GM04503 (cell line): ENCODE measurements around the gene ABCF1.
"Not testable (repeated sequence)": the region's sequence is repeated elsewhere in the genome, so short reads cannot be mapped to it uniquely, and the experiment has no call there.

Experiments
- DNase-seq: peaks from one replicate; pipeline ENCODE4 v3.0.0-alpha.2; 2012; ENCODE audit warnings: low read depth

ABCF1 gene

DNA sequence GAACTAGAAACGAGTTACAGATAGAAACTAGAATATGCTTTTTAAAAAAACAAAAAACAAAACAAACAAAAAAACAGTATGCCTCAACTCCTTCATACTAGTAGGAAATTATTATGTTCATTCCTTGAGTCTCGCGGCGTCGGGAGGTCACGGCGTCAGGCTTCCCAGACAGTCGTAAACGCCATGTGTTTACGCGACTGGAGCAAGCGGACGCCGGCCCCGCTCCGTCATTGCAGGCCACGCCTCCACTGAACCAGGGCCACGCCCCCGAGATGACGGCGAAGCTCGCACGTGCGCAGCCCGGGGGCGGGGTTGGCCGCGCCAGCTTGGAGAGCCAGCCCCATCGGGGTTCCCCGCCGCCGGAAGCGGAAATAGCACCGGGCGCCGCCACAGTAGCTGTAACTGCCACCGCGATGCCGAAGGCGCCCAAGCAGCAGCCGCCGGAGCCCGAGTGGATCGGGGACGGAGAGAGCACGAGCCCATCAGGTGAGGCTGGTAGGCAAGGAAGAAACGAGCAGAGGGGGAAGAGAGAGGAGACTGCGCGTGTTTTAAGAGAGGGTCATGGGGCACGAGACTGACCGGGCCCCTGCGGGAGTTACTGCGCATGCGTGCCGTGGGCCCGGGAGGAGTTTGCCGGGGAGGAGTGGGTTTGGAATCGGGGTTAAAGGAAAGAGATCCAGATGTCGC lies at the start of gene ABCF1:
Gene ABCF1, plus strand, starts transcription at position 368 of the 687 bp plus-strand sequence. Its CDS starts 46 bp downstream, at position 414.
- peak; percentile 76 for DNase-seq

DNA sequence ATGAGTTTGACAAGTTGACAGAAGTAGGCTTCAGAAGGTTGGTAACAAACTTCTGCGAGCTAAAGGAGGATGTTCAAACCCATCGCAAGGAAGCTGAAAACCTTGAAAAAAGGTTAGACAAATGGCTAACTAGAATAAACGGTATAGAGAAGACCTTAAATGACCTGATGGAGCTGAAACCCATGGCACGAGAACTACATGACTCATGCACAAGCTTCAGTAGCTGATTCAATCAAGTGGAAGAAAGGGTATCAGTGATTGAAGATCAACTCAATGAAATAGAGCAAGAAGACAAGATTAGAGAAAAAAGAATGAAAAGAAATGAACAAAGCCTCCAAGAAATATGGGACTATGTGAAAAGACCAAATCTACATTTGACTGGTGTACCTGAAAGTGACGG lies 49.3 kb upstream of the ABCF1 start:
- DNase-seq: not testable (repeated sequence)

- not testable (repeated sequence) for DNase-seq
These were observed 44.8 kb upstream of the ABCF1 start for GRCh38 chr6:30526444-30526843.

DNA sequence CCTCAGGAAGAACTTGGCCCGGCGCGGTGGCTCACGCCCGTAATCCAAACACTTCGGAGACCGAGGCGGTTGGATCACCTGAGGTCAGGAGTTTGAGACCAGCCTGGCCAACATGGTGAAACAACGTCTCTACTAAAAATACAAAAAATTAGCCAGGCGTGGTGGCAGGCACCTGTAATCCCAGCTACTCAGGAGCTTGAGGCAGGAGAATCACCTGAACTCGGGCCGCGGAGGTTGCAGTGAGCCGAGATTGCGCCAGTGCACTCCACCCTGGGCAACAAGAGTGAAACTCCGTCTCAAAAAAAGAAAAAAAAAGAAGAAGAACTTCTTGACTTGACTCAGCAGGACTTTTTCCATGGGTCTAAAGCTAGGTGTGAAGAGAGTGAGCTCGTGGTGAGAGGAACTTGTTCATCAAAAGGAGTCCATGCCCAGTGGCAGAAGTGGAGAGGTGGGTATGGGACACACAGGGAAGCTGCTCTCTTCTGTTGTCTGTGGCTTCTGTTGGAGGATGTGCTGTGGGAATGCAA lies 41.8 kb upstream of the ABCF1 start:
- not testable (repeated sequence) for DNase-seq

DNA sequence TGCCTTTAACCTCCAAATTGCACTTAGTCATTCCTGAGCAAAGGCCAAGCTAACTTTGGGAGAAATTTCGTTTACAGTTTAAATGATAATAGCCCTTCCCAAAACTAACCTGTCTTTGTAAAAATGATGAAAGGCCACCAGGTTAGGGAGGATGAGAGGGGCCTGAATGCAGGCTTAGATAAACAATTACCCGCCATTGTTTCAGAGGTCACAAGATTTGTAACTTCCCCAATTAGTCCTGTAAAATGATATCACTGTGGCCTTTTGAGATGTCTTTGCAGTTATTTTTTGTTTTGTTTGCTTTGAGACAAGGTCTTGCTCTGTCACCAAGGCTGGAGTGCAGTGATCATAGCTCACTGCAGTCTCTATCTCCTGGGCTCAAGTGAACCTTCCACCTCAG lies 41.2 kb upstream of the ABCF1 start:
- no peak for DNase-seq

DNA sequence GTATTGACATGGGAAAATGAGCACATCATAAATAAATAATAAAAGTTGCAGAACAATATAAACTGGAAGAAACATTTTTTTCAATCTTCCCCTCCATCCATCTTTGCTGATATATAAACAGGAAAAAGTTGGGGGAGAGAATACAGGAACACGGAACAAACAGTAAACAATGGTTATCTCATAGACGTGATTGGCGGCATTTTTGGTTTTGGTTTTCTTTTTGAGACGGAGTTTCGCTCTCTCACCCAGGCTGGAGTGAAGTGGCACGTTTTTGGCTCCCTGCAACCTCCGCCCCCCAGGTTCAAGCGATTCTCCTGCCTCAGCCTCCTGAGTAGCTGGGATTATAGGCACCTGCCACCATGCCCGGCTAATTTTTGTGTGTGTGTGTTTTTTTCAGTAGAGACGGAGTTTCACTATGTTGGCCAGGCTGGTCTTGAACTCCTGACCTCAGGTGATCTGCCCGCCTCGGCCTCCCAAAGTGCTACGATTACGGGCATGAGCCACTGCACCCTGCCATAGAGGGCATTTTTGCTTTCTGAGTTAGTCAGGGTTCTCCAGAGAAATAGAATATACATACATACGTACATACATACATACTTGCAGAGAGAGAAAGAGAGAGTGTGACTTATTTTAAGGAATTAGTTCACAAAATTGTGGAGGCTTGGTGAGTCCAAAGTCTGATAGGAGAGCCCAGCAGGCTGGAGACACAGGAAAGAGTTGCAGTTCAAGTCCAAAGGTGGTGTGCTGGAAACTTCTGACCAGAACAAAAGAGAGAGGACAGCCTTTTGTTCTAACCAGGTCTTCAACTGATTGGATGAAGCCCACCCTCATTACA lies 37.6 kb upstream of the ABCF1 start:
- no peak for DNase-seq

DNA sequence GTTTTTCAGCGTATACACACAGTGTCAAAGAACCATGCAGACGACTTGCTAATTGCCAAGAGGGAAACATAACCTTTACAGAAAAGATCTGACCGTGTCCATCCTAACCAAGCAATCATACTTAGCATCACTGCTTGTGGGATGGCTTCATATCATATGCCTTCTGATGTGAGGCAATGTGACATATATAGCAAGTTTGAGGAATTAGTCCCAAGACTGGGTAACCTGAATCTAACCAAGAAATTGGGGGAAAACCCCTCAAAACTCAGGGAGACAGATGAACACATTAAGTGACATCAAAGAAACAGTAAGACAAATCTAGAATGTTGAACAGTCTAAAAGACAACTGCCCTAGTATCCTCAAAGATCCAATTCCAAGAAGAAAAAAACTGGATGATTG lies 33.3 kb upstream of the ABCF1 start:
- no peak for DNase-seq

DNA sequence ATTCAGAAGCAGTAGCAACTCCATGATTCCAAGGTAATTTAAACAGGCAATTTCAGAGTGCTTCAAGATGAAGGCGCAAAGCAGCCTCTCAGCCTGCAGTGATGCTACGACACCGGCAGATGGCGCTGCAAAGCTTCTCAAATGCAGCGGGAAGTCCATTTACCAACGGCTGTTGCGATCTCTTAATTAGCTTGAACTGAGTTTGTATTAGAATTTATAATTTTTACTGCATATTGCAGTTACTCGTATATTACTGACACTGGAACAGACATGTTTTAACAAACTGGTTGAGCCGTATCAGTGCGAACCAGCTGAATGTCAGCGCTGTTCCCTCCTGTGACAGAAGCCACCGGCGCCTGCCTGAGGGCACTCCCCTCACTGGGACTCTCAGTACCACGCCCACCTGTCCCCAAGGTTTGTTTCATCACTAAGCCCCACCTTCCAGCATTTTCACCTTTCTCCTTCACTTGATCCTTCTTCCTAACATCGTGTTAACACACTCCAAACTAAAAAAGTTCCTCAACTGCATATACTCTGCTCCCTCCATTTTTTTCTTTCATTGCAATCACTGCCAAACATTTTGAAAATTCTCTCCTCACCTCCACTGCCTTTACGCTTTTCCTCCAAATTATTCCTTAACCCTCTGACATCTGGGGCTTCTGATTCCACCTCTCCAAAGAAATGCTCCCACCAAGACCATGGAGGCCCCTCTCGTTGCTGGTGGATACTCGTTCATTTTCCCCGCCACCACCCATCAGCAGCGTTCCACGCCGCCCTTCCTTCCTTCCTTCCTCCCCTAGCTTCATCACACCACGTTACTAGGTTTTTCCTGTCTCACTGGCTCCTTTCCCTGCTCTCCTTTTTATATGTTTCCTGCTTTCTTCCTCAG lies 29.5 kb upstream of the ABCF1 start:
- no peak for DNase-seq

GRCh38 chr6:30542404-30542725 lies 28.9 kb upstream of the ABCF1 start:
- DNase-seq: no peak

DNA sequence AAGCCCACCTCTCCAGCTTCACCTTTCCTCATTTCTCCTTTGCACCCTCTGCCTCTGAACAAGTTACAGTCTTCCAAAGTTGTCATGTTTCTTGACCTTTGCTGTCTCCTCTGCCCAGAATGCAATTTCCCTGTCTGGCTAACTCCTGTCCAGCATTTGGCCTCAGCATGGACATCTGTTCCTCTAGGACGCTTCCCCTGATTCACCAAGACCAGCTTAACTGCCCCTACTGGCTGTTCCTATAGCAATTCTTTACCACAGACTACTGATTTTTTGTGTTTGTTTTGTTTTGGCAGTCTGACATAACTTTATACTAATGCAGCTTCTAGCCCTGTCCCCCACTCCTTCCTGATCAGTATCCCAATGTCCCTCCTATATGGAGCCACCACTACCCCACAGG lies 28.3 kb upstream of the ABCF1 start:
- DNase-seq: no peak

GRCh38 chr6:30543821-30544220 lies 27.4 kb upstream of the ABCF1 start:
- no peak for DNase-seq

- no peak for DNase-seq
These were observed 26.5 kb upstream of the ABCF1 start for GRCh38 chr6:30544666-30545272.

GRCh38 chr6:30547454-30547853 lies 23.8 kb upstream of the ABCF1 start:
- DNase-seq: no peak

GRCh38 chr6:30548375-30548774 lies 22.9 kb upstream of the ABCF1 start:
- no peak for DNase-seq

DNA sequence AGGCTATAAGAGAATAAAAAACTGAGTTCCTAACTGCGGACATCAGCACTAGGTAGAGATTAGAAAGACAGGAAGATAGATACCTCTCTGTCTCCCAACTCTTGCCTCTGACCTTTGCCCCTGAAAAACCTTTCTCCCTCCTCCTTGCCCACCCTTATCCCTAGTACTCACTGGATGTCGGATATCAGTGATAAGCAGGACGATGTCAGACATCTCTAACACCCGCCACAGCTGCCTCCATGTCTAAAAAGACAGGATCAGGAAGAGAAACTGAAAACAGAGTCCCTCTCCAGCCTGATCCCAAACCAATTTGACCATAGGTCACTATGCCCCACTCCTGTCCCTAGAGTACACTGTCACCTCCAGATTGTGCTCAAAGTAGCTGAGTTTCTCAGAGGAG lies 16.8 kb upstream of the ABCF1 start:
- DNase-seq: no peak

- no peak for DNase-seq
These were observed 16.1 kb upstream of the ABCF1 start for GRCh38 chr6:30554962-30555815.

GRCh38 chr6:30555816-30556065 lies 15.5 kb upstream of the ABCF1 start:
- no peak for DNase-seq

- no peak for DNase-seq
These were observed 15.0 kb upstream of the ABCF1 start, which contains the start of gene GNL1 for GRCh38 chr6:30556066-30556905. Gene GNL1, minus strand, starts transcription at chr6:30556489. Its CDS starts 286 bp downstream, at chr6:30556203.

DNA sequence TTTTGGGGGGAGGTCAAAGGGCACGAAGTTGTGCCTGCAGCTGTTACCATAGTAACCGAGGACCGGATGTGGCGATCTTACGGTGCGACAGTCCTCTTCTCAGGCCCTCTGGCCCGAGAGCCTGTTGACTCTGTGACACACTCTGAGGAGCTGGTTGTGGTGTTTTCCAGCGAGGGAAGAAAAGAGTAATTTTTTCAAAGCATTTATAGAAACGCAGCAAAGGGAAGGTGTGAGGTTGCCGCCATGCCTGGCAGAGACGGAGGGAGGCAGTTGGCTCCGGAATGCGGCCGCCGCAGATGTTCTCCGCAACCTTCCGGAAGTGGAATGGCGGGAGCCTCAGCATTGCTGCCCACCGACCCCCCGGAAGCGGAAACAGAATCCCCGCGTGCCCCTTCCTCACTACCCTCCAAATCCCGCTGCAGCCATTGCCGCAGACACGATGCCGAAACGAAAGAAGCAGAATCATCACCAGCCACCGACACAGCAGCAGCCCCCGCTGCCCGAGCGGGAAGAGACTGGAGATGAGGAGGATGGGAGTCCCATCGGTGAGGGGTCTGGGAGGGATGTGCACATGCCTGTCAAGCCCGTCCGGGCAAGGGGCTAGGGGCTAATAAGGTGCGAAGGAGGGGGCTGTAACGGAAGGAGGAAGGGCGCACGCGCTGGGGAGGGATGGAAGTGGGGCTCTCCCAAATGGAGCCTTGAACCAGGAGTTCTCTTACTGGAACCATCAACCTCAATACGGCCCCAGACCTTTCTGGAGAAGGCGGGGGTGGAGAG lies 14.1 kb upstream of the ABCF1 start, which contains the start of gene PRR3:
Gene PRR3, plus strand, starts transcription at position 390 of the 777 bp plus-strand sequence. Its CDS starts 50 bp downstream, at position 440.
- DNase-seq: peak; percentile 67
